Activated naive CD4-positive, alpha-beta T cell treated with anti-CD3 and anti-CD28 coated beads, Interleukin-2, amount 50 U/mL, for 72 hours (primary cell): ENCODE data around the gene SGK2. TPM values are rescaled to one million over a fixed set of nuclear protein-coding genes. Genes with fewer than 3 reads are reported as not detected.
A peak's percentile ranks its signal among the peaks of the same experiment; 100 is the strongest.
"Not testable (repeated sequence)": the region's sequence is repeated elsewhere in the genome, so short reads cannot be mapped to it uniquely, and the experiment has no call there.

Experiments
- ATAC-seq, 2 donors: fragments of 150-1000 bp; cut with Tn5 transposase; 2 replicates each; pipeline ENCODE4 v1.10.0; 2021; ENCODE audit warnings: mild to moderate bottlenecking in 2 of 2, moderate library complexity in 2 of 2
- DNase-seq, 2 donors: peaks; one replicate each; pipeline ENCODE4 v3.0.0; 2021 to 2022; ENCODE audit warnings: low spot score in 2 of 2
- H3K27ac Mint-ChIP-seq, 2 donors: one replicate each; pipeline ENCODE4 v1.8.0; 2022; ENCODE audit warnings: mild to moderate bottlenecking in 2 of 2, mixed read lengths in 2 of 2
- H3K36me3 Mint-ChIP-seq, 2 donors: one replicate each; pipeline ENCODE4 v1.8.0; 2022; ENCODE audit warnings: mixed read lengths in 2 of 2
- H3K9me3 Mint-ChIP-seq, 2 donors: one replicate each; pipeline ENCODE4 v1.8.0; 2022; ENCODE audit warnings: mixed read lengths in 2 of 2
- total RNA-seq, 2 donors: library from RNA; stranded (reverse); gene quantifications; one replicate each; pipeline ENCODE4 v1.2.3, GENCODE V29; 2022

SGK2 gene
- total RNA-seq, 2 donors from 2014 or later = 0.59 to 0.82 TPM

DNA sequence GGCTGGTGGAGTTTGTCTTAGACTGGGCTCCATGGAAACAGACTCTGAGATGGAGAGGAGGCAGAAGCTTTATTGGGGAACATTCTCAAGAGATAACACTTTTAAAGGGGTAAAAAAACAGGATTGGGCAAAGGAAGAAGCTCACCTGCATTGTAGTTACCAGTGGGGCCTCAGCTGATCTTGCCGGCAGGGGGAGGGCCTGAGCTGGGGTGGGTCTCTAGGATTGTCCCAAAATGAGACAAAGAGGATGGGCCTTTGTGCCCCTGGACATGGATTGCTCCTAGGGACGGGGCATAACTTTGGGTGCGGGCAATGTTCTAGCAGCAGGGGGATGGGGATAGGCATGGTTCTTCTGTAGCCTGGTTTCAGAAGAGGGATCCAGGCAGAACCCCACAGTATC is 12.5 kb downstream of the SGK2 start:
- Mint-ChIP-seq H3K27ac (no peak overlapping the region), H3K9me3 (no peaks in the 10 kb centered on the region), H3K36me3 (no peaks in the 10 kb centered on the region)
- ATAC-seq = no peak
- no peak for DNase-seq

DNA sequence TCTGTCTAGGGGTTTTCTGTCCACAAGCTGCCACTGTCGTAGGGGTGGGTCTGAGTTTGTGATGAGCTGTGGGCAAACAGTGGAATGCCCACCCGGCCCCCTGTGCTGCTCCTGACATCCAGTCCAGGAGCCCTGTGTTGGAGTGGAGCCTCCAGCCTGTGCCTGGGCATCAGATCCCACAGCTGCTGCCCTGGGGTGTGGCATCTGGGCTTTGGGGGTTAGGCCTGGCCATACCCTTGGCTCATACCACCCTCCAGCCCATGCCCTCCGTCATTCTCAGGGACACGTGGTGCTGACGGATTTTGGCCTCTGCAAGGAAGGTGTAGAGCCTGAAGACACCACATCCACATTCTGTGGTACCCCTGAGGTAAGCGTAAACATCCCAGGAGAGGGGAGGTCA is 12.9 kb downstream of the SGK2 start:
- no peaks in the 10 kb centered on the region for H3K36me3 Mint-ChIP-seq
- DNase-seq = no peak
- H3K27ac Mint-ChIP-seq = no peak overlapping the region
- no peaks in the 10 kb centered on the region for H3K9me3 Mint-ChIP-seq
- ATAC-seq = no peak

DNA sequence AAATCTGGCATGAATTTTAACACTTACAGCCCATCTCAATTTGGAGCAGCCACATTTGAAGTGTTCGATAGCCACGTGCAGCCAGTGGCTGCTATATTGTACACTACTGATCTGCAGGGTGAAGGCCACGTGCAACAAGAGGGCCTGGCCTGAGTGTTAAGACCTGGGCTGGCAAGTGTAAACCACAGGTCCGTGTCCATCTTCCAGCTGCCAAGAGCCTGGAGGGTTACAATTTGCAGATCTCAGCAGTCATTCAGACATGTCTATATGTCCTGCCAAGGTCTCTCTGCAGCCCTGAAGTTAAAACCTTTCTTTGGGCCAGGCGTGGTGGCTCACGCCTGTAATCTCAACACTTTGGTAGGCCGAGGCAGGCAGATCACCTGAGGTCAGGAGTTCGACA is 14.1 kb downstream of the SGK2 start:
- DNase-seq = no peak
- no peak for ATAC-seq
- Mint-ChIP-seq H3K27ac (no peak overlapping the region), H3K36me3 (no peaks in the 10 kb centered on the region), H3K9me3 (no peaks in the 10 kb centered on the region)

DNA sequence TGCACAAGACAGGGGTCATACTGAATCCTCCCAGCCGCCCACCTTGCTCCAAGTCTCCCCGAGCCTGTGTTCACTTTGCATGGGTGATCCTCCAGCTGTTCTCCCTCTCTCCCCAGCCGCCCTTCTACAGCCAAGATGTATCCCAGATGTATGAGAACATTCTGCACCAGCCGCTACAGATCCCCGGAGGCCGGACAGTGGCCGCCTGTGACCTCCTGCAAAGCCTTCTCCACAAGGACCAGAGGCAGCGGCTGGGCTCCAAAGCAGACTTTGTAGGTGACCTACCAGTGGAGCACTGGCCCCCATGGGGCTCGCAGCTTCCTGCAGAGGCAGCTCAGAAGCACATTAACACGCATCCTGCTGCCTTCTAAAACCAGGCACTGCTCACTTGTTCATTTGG is 17.3 kb downstream of the SGK2 start:
- DNase-seq (no peak), ATAC-seq (no peak)
- Mint-ChIP-seq H3K27ac (no peak overlapping the region), H3K36me3 (no peaks in the 10 kb centered on the region), H3K9me3 (no peaks in the 10 kb centered on the region)

DNA sequence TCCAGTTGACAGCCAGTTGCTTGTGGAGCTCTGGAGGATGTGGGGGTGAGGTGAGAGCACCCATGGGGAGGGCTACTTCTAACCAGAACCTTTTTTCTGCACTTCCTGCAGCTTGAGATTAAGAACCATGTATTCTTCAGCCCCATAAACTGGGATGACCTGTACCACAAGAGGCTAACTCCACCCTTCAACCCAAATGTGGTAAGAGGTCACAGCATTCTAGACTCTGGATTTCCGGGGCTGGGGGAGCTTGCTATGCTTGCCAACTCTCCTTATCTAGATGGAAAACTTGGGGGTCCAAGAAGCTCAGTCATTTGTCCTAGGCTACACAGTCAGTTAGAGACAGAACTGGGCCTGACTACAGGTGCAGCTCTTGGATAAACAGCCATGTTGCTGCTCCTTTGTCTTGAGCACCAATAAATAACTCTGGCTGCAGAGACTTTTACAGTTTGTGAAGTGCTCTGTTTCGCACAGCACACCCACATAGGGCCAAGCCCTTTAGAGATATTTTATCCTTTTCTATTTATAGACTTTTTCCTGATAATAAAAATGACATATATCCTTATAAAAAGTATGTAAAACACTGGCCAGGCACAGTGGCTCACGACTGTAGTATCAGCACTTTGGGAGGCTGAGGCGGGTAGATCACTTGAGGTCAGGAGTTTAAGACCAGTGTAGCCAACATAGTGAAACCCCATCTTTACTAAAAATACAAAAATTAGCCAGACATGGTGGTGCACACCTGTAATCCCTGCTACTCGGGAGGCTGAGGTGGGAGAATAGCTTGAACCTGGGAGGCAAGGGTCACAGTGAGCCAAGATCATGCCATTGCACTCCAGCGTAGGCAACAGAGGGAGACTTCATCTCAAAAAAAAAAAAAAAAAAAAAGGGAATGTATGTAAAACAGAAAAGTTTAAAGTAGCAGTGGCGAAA is 21.3 kb downstream of the SGK2 start:
- Mint-ChIP-seq H3K36me3 (no peaks in the 10 kb centered on the region), H3K27ac (no peak overlapping the region), H3K9me3 (no peaks in the 10 kb centered on the region)
- no peak for DNase-seq
- no peak for ATAC-seq

DNA sequence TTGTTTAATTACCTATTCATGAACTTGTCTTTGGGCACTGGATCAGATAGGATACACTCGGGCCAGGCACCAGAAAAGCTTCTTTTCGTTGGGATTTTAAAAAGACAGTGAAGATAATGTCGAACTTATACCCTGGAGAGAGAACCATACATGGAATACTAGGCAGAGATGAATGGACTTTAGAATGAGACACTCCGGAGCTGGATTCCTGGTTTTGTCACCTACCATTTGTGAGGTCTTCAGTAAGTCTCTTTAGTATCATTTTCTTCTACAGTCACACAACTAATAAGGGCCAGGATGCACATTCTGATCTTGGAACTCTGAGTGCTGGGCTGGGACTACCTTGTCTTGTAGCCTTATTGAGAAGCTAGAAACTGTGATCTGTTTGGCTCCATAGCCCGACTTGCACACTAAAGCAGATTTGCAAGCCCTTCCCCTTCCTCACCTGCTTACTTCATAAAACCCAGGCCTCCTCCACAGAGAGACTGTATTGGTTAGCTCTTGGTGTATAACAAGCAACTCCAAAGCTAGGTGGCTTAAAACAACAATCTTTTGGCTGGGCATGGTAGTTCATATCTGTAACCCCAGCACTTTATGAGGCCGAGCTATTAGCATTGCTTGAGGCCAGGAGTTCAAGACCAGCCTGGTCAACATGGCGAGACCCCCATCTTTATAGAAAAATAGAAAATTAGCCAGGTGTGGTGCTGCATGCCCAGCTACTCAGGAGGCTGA is 24.5 kb downstream of the SGK2 start:
- Mint-ChIP-seq H3K9me3 (no peaks in the 10 kb centered on the region), H3K36me3 (no peaks in the 10 kb centered on the region), H3K27ac (no peak overlapping the region)
- no peak for DNase-seq
- no peak for ATAC-seq

DNA sequence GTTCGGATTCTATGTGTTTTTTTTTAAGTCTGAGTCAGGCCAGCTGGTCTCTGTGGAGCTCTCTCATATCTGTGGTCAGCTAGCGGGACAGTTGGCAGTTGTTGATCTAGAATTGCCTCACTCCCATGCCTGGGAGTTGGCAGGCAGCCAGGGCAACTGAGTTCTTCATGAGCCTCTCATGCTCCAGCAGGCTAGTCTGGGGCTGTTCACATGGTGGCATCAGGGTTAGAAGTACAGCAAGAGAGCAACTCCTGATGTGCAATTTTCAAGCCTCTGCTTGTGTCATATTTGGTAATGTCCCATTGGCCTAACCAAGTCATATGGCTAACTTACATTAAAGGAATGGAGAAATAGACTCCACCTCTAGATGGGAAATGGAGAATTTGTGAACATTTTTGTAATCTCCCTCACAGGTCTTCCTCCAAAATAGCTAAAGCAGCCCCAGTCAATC is 25.2 kb downstream of the SGK2 start:
- no peak for ATAC-seq

DNA sequence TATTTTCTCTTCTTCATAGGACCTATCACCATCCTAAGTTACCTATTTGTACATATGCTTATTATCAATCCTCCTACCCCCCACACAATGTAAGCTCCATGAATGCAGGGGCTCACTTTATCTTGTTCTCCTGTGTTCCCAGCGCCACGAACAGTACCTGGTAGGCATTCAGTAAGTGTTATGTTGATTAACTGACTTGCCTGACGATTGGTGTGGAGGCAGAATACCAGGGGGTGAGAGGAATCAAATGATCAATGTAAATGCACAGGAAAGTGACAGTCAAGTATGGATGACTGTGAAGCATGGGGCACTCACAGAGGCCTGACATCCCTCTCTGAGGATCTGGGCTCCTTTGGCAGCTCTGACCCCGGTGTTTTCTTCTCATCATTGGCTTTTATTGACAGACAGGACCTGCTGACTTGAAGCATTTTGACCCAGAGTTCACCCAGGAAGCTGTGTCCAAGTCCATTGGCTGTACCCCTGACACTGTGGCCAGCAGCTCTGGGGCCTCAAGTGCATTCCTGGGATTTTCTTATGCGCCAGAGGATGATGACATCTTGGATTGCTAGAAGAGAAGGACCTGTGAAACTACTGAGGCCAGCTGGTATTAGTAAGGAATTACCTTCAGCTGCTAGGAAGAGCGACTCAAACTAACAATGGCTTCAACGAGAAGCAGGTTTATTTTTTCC is 25.8 kb downstream of the SGK2 start:
- ATAC-seq (no peak), DNase-seq (no peak)
- Mint-ChIP-seq H3K27ac (no peak overlapping the region), H3K9me3 (no peaks in the 10 kb centered on the region), H3K36me3 (no peaks in the 10 kb centered on the region)

More for the DNA sequence above, 25.2 kb downstream of the SGK2 start:
- Mint-ChIP-seq H3K27ac (no peak overlapping the region), H3K9me3 (no peaks in the 10 kb centered on the region), H3K36me3 (no peaks in the 10 kb centered on the region)
- no peak for DNase-seq

DNA sequence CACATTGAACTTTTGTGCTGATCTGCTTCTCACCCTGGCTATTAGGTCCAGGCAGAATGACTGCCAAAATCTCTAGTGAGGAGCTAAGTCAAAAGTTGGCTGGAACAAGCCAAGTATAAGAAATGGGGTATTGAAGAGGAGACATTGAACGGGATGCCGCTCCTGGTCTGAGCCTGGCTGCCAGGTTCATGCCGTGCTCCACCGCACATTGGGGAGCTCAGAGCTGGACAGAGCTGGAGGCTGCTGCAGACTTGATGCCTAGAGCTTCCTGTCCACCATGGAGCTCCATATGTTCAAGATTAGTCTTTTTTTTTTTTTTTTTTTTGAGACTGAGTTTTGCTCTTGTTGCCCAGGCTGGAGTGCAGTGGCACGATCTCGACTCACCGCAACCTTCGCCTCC is 27.8 kb downstream of the SGK2 start:
- H3K36me3 Mint-ChIP-seq = peaks cover 0 to 6% of the 10 kb centered on the region in 2 donors
- DNase-seq = no peak
- no peaks in the 10 kb centered on the region for H3K9me3 Mint-ChIP-seq
- no peak overlapping the region for H3K27ac Mint-ChIP-seq
- ATAC-seq = no peak

DNA sequence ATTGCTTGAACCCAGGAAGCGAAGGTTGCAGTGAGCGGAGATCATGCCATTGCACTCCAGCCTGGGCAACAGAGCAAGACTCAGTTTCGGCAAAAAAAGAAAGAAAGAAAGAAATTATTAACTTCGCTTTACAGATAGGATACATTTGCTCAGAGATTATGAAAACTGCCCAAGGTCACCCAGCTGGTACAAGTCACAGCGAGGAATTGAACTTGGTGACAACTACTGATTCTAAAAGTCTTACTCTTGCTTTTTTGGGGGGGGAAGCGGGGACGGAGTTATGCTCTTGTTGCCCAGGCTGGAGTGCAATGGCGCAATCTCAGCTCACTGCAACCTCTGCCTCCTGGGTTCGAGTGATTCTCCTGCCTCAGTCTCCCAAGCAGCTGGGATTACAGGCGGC is 29.7 kb downstream of the SGK2 start:
- H3K36me3 Mint-ChIP-seq, ATAC-seq, DNase-seq, H3K27ac Mint-ChIP-seq, H3K9me3 Mint-ChIP-seq: not testable (repeated sequence)

DNA sequence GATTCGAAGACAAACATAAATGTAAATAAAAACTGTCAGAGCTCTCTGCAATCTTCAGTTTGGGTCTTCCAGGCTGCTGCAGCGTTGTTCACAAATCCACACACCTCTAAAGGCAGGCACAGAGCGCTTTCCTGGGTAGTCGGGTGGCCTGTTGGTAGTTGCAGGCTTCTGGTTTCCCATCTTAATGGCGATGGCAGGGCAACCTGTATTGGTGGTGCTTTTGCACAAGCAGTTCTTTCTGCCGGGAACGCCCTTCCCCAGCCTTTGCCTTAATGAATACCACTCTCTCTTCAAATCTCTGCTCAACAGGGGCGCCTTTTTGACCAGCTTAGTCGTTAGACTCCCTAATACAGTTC is 31.2 kb downstream of the SGK2 start:
- ATAC-seq = peak in 1 of 2 donors; percentile 3
- DNase-seq = no peak
- peaks cover 0 to 6% of the 10 kb centered on the region in 2 donors for H3K36me3 Mint-ChIP-seq
- H3K27ac Mint-ChIP-seq = peak overlapping the region; percentile 95 to 96
- no peaks in the 10 kb centered on the region for H3K9me3 Mint-ChIP-seq

DNA sequence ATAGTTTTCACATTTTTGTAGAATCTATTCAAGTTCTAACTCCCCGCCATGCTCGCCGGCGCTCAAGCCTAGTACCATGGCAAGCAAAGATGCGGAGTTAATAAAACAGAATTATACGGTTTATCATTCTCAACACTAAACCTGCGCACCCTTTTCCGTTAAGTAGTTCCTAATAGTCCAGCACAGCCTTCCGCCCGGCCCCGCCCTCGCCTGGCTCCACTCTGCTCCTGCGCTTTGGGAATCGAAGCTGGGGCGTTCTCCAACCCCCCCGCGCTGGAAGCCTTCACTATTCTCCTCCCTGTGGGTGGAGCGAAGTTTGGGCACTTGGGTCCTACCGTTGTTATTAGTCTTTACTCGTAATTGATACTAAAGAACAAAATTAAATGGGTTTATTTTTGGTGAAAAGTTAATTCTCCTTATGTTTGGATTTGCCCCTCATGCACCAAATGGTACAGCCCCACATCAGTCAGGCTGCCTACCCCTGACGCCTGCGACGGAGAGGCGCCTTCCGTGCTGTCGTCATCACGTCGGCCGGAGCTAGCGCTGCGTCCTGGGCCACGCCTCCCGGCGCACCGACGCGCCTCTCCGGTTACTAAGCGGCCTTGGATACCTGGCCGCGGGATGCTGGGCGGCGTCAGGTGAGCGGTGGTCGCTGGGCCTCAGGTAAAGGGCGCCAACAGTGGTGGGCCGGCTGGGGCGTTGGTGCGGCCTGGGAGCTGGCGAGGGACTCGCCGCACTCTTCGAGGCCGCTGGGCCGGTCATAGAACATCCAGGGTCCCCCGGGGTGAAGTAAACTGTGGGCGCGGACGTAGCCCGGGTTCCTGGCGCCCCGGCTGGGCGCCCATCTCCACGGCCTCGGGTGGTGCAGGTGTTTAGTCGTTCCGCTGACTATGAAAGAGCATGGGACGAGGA is 31.8 kb downstream of the SGK2 start, which contains the start of gene IFT52:
TSS of gene IFT52 (plus strand) at position 546 of the 912 bp plus-strand sequence. CDS start 3,762 bp downstream, outside the sequence.
- Mint-ChIP-seq H3K27ac (peak within 1 kb of the TSS; percentile 95 to 96), H3K36me3 (peaks cover 0 to 6% of the 10 kb centered on the region in 2 donors), H3K9me3 (no peaks in the 10 kb centered on the region)
- DNase-seq (peak; percentile 84 to 91), ATAC-seq (peak; percentile 99)

DNA sequence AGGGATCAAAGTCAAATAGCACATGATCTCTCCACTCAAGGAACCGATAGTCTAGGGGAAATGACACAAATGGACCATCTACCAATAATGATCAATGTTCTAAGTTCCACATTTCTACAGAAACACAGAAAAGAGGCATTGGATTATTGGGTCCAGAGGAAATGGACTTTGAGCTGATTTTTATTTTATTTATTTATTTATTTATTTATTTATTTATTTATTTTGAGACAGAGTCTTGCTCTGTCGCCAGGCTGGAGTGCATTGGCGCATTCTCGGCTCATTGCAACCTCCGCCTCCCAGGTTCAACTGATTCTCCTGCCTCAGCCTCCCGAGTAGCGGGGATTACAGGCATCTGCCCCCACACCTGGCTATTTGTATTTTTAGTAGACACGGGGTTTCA is 43.1 kb downstream of the SGK2 start:
- H3K9me3 Mint-ChIP-seq, H3K27ac Mint-ChIP-seq, DNase-seq, ATAC-seq, H3K36me3 Mint-ChIP-seq: not testable (repeated sequence)

DNA sequence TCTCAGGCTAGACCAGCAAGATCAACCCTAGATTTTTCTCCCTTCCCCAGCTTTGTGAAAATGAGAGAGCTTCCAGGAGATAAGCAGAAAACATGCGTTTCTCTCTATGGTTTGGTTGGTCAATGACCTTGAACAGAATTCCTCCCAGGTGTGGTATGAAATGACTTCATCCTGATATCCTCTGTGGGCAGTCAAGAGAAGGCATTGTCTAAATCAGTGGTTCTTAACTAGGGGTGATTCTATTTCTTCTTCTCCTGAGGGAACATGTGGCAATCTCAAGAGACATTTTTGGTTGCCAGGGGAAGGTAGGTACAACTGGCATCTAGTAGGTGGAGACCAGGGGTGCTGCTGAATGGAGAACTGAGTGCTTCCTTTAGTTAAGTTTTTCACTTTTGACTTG is 44.3 kb downstream of the SGK2 start:
- Mint-ChIP-seq H3K36me3 (no peaks in the 10 kb centered on the region), H3K9me3 (no peaks in the 10 kb centered on the region), H3K27ac (no peak overlapping the region)
- DNase-seq (no peak), ATAC-seq (no peak)

DNA sequence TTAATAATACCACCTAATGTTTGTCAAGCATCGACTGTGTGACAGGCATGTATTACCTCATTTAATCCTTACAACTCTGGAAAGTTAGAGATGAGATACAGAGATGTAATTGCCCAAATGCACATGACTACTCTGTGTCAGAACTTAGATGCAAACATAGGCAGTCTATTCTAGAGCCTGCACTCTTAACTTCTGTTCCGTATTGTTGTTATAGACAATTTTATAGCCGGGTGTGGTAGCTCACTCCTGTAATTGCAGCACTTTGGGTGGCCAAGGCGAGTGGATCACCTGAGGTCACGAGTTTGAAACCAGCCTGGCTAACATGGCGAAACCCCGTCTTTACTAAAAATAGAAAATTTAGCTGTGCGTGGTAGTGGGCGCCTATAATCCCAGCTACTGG is 46.9 kb downstream of the SGK2 start:
- no peak for ATAC-seq
- Mint-ChIP-seq H3K9me3 (no peaks in the 10 kb centered on the region), H3K36me3 (no peaks in the 10 kb centered on the region), H3K27ac (no peak overlapping the region)
- DNase-seq = no peak

DNA sequence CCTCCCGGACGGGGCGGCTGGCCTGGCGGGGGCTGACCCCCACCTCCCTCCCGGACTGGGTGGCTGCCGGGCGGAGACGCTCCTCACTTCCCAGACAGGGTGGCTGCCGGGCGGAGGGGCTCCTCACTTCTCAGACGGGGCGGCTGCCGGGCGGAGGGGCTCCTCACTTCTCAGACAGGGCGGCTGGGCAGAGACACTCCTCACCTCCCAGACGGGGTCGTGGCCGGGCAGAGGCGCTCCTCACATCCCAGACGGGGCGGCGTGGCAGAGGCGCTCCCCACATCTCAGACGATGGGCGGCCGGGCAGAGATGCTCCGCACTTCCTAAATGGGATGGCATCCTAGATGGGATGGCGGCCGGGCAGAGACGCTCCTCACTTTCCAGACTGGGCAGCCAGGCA is 48.5 kb downstream of the SGK2 start:
- H3K27ac Mint-ChIP-seq, H3K36me3 Mint-ChIP-seq, H3K9me3 Mint-ChIP-seq, DNase-seq, ATAC-seq: not testable (repeated sequence)
